Measurements from ENCODE around the gene NSF.

Gene NSF

DNA sequence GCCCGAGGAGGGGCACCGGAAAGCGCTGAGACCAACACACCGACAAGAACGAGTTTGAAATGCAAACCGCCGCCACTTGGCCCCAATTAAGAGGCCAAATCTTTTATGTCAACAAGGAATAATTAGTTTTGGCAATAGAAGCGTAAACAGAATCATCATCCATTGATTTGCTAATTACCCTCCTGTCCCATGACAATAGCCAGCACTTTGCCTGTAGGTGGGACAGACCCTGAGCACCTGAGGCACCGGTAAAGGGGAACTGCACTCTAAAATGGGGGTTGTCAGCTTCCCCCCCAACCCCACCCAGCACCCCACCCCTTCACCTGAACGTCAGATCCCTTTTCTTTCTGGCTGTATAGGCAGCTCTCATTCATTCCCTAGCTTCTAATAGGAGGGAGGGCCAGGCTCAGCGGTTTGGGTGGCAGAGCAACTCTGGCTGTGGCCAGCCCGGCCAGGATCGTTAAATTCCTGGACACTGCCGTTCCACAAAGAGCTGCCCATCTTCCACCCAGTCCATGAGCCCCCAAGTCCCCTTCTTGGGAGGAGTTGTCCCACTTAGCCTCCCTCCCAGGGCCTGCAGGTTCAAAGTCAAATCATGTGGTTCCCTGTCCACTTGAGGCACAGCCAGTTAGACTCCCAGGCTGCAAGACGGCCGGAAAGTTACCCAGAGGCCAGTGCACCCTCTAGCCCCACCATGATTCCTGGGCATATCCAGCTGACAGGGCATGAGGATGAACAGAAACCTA lies 182.2 kb downstream of the NSF start:
- Histone ChIP-seq H3K4me1 (ENCODE audit: control insufficient read depth, insufficient read depth, low read length) (0 out of 2 replicates have a peak, but pooled peaks cover 4% of the 10 kb centered on the region), H3K4me3 (ENCODE audit: low read depth, low read length) (peak overlapping the region; percentile 58), H3K9me3 (ENCODE audit: control insufficient read depth, insufficient read depth, low read depth, low read length) (no peaks in the 10 kb centered on the region), H3K36me3 (ENCODE audit: control insufficient read depth in 2 of 2, insufficient read depth in 1 of 2, low read length in 2 of 2) (peaks cover 0 to 8% of the 10 kb centered on the region in 2 experiments; a peak in 2 of 3 replicates), H3K27ac (ENCODE audit: extremely low read depth, low read depth, low read length) (peak overlapping the region; percentile 83; the same call in 1 of the 2 replicates)
- ChIA-PET POLR2A (interaction anchor here (0.6 kb wide), 1 partner anchor 295 kb away, joined by 4 read pairs; no protein-coding TSS in a partner anchor), CTCF (no interaction called here)
- TF ChIP-seq ZNF174 (tag by site-specific recombination; IDR thresholded peaks at IDR 0.05), result no peak
- TF ChIP-seq, protein P1, sequence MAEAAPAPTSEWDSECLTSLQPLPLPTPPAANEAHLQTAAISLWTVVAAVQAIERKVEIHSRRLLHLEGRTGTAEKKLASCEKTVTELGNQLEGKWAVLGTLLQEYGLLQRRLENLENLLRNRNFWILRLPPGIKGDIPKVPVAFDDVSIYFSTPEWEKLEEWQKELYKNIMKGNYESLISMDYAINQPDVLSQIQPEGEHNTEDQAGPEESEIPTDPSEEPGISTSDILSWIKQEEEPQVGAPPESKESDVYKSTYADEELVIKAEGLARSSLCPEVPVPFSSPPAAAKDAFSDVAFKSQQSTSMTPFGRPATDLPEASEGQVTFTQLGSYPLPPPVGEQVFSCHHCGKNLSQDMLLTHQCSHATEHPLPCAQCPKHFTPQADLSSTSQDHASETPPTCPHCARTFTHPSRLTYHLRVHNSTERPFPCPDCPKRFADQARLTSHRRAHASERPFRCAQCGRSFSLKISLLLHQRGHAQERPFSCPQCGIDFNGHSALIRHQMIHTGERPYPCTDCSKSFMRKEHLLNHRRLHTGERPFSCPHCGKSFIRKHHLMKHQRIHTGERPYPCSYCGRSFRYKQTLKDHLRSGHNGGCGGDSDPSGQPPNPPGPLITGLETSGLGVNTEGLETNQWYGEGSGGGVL (tag by site-specific recombination; IDR thresholded peaks at IDR 0.05), result no peak
- no peak for TF ChIP-seq ZNF585B (tag by site-specific recombination; IDR thresholded peaks at IDR 0.05)
- TF ChIP-seq ZNF23 (tag by site-specific recombination; IDR thresholded peaks at IDR 0.05; ENCODE audit: borderline replicate concordance), result no peak
- TF ChIP-seq ZNF549 (tag by site-specific recombination; IDR thresholded peaks at IDR 0.05), result no peak
- TF ChIP-seq, protein P2, sequence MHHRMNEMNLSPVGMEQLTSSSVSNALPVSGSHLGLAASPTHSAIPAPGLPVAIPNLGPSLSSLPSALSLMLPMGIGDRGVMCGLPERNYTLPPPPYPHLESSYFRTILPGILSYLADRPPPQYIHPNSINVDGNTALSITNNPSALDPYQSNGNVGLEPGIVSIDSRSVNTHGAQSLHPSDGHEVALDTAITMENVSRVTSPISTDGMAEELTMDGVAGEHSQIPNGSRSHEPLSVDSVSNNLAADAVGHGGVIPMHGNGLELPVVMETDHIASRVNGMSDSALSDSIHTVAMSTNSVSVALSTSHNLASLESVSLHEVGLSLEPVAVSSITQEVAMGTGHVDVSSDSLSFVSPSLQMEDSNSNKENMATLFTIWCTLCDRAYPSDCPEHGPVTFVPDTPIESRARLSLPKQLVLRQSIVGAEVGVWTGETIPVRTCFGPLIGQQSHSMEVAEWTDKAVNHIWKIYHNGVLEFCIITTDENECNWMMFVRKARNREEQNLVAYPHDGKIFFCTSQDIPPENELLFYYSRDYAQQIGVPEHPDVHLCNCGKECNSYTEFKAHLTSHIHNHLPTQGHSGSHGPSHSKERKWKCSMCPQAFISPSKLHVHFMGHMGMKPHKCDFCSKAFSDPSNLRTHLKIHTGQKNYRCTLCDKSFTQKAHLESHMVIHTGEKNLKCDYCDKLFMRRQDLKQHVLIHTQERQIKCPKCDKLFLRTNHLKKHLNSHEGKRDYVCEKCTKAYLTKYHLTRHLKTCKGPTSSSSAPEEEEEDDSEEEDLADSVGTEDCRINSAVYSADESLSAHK (tag by site-specific recombination; IDR thresholded peaks at IDR 0.05), result no peak
- TF ChIP-seq ZNF394 (tag by site-specific recombination; IDR thresholded peaks at IDR 0.05; ENCODE audit: borderline replicate concordance), result 0 out of 2 replicates have a peak, but pooled peaks have one; percentile 22
- TF ChIP-seq ZSCAN16 (tag by site-specific recombination; IDR thresholded peaks at IDR 0.05), result no peak
- no peak for TF ChIP-seq YY2 (tag by site-specific recombination; IDR thresholded peaks at IDR 0.05)
- TF ChIP-seq, protein P3, sequence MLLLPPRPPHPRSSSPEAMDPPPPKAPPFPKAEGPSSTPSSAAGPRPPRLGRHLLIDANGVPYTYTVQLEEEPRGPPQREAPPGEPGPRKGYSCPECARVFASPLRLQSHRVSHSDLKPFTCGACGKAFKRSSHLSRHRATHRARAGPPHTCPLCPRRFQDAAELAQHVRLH (tag by site-specific recombination; IDR thresholded peaks at IDR 0.05), result no peak
- TF ChIP-seq BCL11B (tag by site-specific recombination; IDR thresholded peaks at IDR 0.05; ENCODE audit: low read depth), result no peak
- no peak for TF ChIP-seq ZNF654 (tag by site-specific recombination; IDR thresholded peaks at IDR 0.05; ENCODE audit: low read depth)
- TF ChIP-seq ZNF404 (tag by site-specific recombination; IDR thresholded peaks at IDR 0.05), result no peak
- no peak for TF ChIP-seq ZNF132 (tag by site-specific recombination; IDR thresholded peaks at IDR 0.05; ENCODE audit: borderline replicate concordance)
- TF ChIP-seq, protein P4, sequence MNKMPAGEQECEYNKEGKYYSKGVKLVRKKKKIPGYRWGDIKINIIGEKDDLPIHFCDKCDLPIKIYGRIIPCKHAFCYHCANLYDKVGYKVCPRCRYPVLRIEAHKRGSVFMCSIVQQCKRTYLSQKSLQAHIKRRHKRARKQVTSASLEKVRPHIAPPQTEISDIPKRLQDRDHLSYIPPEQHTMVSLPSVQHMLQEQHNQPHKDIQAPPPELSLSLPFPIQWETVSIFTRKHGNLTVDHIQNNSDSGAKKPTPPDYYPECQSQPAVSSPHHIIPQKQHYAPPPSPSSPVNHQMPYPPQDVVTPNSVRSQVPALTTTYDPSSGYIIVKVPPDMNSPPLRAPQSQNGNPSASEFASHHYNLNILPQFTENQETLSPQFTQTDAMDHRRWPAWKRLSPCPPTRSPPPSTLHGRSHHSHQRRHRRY (tag by site-specific recombination; IDR thresholded peaks at IDR 0.05), result no peak
- TF ChIP-seq, protein P5, sequence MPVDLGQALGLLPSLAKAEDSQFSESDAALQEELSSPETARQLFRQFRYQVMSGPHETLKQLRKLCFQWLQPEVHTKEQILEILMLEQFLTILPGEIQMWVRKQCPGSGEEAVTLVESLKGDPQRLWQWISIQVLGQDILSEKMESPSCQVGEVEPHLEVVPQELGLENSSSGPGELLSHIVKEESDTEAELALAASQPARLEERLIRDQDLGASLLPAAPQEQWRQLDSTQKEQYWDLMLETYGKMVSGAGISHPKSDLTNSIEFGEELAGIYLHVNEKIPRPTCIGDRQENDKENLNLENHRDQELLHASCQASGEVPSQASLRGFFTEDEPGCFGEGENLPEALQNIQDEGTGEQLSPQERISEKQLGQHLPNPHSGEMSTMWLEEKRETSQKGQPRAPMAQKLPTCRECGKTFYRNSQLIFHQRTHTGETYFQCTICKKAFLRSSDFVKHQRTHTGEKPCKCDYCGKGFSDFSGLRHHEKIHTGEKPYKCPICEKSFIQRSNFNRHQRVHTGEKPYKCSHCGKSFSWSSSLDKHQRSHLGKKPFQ (tag by site-specific recombination; IDR thresholded peaks at IDR 0.05), result no peak
- TF ChIP-seq ZNF211 (tag by site-specific recombination; IDR thresholded peaks at IDR 0.05; ENCODE audit: low read depth), result no peak
- TF ChIP-seq ZXDB (tag by site-specific recombination; IDR thresholded peaks at IDR 0.05), result no peak
- TF ChIP-seq, protein P6, sequence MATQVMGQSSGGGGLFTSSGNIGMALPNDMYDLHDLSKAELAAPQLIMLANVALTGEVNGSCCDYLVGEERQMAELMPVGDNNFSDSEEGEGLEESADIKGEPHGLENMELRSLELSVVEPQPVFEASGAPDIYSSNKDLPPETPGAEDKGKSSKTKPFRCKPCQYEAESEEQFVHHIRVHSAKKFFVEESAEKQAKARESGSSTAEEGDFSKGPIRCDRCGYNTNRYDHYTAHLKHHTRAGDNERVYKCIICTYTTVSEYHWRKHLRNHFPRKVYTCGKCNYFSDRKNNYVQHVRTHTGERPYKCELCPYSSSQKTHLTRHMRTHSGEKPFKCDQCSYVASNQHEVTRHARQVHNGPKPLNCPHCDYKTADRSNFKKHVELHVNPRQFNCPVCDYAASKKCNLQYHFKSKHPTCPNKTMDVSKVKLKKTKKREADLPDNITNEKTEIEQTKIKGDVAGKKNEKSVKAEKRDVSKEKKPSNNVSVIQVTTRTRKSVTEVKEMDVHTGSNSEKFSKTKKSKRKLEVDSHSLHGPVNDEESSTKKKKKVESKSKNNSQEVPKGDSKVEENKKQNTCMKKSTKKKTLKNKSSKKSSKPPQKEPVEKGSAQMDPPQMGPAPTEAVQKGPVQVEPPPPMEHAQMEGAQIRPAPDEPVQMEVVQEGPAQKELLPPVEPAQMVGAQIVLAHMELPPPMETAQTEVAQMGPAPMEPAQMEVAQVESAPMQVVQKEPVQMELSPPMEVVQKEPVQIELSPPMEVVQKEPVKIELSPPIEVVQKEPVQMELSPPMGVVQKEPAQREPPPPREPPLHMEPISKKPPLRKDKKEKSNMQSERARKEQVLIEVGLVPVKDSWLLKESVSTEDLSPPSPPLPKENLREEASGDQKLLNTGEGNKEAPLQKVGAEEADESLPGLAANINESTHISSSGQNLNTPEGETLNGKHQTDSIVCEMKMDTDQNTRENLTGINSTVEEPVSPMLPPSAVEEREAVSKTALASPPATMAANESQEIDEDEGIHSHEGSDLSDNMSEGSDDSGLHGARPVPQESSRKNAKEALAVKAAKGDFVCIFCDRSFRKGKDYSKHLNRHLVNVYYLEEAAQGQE (tag by site-specific recombination; IDR thresholded peaks at IDR 0.05), result no peak
- TF ChIP-seq KLF8 (tag by site-specific recombination; IDR thresholded peaks at IDR 0.05), result no peak
- peak; percentile 4; the same call in 1 of the 2 replicates for TF ChIP-seq KLF7 (tag by site-specific recombination; IDR thresholded peaks at IDR 0.05; ENCODE audit: borderline replicate concordance)
- TF ChIP-seq, protein P7, sequence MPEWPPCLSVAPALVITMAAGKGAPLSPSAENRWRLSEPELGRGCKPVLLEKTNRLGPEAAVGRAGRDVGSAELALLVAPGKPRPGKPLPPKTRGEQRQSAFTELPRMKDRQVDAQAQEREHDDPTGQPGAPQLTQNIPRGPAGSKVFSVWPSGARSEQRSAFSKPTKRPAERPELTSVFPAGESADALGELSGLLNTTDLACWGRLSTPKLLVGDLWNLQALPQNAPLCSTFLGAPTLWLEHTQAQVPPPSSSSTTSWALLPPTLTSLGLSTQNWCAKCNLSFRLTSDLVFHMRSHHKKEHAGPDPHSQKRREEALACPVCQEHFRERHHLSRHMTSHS (tag by site-specific recombination; IDR thresholded peaks at IDR 0.05), result no peak
- peak; percentile 46; the same call in 1 of the 2 replicates for TF ChIP-seq ZNF629 (tag by site-specific recombination; IDR thresholded peaks at IDR 0.05)
- TF ChIP-seq ZNF292 (tag by site-specific recombination; IDR thresholded peaks at IDR 0.05; ENCODE audit: borderline replicate concordance, low read depth), result no peak
- TF ChIP-seq ZNF426 (tag by site-specific recombination; IDR thresholded peaks at IDR 0.05), result no peak
